Stimulated activated CD8-positive, alpha-beta memory T cell treated with anti-CD3 and anti-CD28 coated beads, Interleukin-4, amount 100 ng/mL, for 48 hours (primary cell): ENCODE measurements around the gene NEK5.

Source experiments
- DNase-seq: peaks from one replicate; pipeline ENCODE4 v3.0.0-alpha.2; 2020

The NEK5 gene

DNA sequence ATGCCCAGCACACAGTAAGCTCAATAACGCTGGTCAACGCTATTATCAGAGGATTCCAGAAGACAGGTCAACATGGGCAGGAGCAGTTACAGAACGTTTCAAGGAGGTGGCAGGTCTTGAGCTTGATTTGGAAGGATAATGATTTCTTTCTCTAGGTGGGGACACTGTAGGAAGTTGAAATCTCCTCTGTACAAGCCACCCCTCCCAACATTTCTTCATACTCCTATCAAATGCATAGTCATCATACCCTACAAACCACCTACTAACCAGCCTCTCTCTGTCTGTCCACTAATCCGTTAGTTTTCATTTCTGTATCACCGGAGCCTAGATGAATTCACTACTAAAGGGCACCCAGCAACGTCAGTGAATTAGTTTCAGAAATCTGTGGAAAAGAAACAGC, 118.9 kb downstream of the NEK5 start:
- no peak for DNase-seq

DNA sequence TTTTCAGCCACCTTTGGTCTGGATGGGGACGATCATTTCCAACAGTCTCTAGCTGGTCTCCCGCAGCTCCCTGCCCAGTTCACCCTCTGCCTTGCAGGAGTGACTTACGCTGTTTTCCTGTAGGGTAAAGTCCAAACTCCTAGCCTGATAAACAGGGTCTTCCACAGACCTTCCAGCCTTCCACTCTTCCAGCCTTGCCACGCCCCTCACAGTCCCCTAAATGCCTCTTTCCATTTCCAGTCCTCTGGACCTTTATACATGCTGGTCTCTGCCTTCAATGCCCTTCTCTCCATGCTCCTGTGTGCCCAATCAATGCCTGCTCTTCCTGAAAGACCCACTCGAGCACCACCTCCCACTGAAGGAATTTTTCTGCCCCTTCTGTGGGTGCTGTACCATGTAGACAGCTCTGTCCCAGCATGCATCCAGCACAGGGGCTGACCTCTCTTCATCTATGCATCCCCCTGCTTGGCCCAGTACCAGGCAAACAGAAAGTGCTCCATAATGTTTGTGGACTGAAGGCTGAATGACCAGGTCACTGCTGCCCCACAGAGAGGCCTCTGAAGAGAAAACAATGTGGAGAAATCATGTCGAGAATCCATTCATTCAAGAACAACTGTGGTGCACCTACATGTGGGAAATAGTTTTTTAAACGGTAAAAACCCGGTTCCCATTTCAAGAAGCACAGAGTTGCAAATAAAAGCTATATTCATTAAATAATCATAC, 122.2 kb downstream of the NEK5 start:
- DNase-seq: no peak

DNA sequence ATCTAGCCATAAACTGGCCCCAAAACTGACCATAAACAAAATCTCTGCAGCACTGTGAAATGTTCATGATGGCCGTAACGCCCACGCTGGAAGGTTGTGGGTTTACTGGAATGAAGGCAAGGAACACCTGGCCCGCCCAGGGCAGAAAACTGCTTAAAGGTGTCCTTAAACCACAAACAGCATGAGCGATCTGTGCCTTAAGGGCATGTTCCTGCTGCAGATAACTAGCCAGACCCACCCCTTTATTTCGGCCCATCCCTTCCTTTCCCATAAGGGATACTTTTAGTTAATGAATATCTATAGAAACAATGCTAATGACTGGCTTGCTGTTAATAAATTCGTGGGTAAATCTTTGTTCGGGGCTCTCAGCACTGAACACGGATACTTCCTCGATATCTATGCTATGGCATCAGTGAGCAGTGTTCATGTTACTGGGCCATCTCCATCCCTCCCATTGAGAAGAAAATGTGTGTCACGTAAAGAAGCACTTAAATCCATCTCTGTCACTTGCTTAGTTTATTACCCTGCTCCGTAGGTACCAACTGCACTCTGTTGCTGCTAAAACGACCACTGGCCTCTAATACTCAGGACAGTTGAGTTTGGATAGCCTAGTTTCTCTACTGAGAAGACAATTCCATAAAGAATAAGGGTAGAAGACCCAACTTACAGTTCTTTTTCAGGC, 122.9 kb downstream of the NEK5 start:
- no peak for DNase-seq

DNA sequence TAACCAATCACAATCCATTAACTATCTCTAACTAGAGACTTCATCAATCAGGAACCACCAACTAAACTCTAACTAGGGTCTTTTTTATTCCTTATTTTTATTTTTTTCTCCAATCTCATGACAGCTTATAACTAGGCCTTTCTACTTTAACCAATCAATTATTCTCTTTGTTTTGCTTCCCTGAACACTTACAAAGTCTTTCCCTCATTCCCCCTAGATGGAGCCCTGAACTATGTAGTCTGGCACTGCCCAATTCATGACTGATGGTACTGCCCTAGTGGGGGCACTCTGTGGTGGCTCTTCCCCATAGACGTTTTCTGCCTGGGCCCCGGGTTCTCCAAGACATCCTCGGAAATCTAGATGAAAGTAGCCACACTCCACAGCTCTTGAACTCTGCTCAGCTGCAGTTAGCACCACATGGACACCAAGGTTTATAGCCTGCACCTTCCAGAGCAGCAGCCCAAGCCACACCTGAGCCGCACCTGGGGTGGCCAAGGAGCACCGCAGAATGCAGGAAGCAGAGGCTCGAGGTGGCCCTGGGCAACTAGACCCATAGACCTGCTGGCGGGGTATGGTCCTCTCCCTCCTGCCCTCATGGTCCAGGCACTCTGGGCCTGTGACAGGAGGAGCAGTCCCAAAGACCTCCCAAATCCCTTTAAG, 124.2 kb downstream of the NEK5 start:
- no peak for DNase-seq

DNA sequence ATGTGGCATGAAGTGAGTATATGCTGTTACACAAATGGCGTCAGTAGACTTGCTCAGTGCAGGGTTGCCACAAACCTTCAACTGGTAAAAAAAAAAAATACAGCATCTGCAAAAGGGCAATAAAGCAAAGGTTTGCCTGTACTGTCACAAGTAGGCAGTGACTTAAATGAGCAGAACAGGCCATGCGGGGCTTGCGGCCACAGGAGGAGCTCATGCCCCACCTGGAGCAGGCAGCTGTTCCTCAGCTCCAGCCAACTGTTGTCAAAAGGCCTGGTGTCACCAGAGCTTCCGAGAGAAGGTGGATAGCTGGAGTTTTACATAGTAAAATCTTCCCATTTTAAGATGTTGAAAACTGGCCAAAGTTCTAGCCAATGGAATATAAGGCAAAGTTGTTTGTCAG, 125.3 kb downstream of the NEK5 start:
- no peak for DNase-seq

DNA sequence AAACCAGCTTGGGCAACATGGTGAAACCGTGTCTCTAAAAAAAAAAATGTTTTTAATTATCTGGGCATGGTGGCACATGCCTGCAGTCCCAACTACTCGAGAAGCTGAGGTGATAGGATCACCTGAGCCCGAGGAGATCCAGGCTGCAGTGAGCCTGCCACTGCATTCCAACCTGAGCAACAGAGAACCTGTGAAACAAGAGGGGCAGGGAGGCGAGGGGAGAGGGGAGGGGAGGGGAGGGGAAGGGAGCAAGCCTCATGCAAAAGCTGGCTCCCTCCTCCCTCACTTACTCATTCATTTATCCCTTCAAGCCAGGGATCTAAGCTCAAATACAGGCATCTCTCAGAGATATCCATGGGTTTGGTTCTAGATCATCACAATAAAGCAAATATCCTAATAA, 126.5 kb downstream of the NEK5 start:
- no peak for DNase-seq

DNA sequence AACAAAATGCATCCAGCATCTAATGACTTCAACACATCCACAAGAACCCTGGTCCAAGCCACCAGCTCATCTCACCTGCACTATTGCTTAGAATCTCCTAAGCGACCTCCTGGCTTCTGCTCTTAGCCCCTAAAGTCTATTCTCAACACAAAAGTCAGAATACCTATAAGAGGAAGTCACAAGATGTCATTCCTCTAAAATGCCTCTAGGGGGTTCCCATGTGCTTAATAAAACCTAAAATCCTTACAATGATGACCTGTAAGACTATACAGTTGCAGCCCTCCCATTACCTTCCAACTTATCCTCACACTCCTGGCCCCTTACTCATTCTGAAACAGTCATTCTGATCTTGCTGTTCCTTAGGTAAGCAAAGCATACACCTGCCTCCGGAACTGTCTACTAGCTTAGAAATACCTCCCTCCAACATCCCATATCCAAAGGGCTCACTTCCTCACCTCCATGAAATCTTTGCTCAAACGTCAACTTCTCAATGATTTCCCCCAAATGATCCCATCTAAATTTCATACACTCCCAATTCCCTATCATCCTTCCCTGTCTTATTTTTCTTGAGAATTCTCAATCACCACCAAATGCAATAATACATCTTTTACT, 127.6 kb downstream of the NEK5 start:
- no peak for DNase-seq

DNA sequence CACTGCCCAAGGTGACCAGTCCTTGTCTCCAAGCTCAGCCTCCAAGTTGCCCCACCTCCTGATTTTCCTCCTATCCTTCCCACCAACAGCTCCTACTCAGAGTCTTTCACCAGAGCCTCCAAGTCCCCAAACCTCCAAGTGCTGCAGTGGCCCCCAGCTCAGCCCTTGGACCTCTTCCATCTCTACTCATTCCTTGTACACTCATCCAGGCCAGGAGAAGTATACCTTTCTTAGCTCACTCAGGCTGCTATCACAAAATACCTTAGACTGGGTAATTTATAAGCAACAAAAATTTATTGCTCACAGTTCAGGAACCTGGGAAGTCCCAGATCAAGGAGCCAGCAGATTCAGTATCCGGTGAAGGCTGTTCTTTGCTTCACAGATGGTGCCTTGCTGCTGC, 129.0 kb downstream of the NEK5 start:
- no peak for DNase-seq

DNA sequence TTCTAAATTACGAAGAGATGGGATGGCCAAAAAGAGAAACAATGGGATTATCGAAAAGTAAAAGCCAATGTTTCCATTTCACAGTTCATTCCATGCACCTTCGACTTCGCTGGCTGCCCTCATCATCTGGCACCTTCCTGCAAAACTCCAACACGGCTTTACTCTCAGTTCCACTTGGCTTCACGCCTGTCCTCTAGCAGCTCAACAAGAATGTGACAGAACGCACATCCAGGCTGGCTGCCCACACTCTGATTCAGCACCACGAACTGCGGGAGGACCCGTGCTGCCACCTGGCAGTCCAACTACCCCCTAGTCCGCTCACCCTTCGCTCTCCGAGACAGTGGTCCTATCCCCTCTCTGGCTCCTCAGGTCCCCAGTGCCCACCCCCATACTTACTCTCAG, 129.4 kb downstream of the NEK5 start:
- no peak for DNase-seq

DNA sequence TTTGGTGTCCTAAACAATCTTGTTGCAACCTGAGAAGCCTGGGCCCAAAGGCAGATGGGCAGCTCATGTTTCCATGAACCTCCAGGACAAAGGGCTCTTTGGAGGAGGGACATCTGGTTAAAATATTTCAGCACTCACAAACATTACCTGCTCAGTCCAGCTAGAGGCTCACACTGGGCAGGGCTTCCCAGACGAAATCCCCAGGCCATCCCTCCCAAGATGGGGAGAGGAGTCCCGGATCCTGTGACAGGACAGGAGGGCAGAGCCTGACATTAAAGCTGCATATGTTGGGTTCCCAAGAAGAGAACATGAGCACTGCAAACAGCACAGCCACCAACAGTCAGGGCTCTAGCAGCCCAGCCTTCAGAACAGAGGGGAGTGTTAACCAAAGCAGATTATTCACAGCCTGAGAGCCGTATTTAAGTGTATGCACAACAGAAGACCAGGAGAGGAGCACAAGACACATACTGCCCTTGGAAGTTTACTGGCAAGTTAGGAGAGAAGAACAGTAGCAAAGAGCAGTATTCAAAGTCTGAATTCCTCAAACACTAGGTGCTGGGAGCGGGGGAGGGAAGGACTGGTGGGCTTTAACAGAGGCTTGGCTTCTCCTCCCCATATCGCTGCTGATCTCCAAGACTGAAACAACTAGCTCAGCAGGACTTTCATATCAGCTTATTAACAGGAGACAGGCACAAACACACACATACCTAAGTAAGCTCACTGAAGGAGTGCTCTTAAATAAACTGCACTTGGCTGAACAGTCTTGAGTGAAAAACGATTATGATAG, 130.0 kb downstream of the NEK5 start:
- DNase-seq: no peak

DNA sequence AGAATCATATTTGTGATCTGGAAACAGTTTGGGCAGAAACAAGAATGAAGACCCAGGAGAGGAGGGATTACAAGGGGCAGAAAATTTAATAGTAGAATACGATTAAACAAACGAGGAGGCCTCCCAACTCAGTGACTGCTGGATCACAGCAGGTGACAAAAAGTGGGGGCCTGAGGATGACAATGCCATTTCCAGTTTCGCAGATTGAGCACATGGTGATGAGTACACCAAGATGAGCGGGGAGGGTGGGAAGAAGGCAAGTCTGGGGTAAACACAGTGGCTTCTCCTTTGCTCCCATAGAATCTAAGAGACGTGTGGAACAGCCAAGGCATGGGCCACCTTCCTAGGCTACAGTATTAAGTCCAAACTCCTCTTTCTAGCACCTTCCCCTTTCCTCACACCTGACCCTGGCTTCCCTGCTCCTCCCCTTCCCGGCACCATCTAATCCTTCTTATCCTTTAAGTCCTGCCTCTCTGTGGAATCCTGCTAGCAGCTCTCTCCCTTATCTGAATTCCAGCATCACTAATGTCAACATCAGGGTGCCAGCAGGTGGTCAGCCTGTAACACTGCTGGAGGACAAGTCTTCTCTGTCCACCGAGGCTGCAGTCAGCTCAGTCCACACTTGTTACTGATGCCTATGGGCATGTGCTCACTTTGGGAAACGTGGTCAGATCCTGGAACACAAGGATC, 131.1 kb downstream of the NEK5 start:
- DNase-seq: no peak

DNA sequence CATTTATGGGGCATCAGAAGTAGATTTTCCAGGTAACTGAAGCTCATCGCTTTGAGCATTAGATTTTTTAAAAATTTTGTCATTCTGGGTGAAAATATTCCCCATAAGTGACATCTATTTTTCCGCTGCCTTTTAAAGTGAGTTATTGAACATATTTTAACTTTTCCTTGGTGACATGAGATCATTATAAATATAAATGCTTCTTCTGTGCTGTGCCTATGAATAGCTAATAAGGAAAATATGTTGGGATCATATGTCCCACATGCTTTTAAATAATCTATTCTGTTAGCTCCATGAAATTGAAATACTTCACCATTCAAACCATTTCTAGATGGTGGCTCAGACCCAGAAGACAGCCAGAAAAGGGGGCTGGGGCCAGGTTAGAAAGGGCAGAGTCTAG, 131.7 kb downstream of the NEK5 start:
- DNase-seq: no peak

DNA sequence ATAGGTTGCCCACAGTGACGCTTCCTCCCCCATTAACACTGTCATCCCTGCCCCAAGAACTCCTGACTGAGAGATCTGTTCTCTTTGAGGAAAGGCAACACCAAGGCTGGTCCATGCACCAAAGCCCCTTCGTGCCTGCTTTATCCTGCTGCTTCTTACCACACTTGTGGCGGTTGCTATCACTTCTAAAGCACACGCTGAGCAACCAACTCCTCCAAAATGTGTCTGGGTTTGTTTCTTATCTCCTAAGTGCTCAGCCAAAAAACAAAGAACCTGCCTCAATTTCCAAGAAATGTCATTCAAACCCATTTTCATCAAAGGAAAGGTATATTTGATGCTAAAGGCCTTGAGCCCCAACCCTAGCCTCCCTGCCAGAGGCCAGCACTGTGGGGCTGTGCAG, 132.2 kb downstream of the NEK5 start:
- no peak for DNase-seq

DNA sequence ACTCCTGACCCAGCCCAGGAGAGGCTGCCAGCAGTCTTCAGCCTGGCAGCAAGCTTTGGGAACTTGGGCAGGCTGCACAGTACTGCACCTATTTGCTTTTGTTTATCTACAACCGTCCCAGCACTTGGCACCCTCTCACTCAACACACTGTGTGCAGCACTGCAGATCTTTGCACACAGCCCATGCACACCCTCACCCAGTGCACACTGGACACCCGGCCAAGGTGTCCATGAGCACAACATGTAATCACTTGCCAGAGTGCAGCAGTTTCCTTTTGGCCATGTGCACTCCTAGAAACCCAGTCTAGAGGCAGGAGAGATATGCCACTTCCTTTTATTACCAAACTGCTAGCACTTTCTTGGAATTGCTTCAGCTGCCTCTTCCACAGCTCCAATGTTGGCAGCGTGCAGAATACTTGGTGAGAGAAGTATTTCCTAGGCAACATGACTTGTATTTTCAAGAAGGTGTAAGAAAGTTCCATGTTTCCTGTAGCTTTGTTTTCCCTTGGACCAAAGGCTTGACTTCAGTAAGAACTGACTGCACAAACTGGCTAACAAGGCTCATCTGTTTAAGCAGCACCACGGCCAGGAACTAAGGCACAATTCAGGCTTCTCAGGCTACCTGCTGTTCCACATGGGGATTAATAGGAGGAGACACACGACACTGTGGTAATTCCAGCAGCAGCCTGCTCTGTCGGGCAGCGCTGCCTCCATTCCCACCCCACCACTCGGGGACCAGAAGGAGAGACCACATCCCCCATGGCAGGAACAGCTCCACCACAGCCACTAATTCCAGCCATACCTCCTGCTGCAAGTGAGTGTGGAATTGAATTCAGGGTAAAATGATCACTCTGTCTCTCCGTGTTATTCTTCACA, 133.0 kb downstream of the NEK5 start:
- no peak for DNase-seq

DNA sequence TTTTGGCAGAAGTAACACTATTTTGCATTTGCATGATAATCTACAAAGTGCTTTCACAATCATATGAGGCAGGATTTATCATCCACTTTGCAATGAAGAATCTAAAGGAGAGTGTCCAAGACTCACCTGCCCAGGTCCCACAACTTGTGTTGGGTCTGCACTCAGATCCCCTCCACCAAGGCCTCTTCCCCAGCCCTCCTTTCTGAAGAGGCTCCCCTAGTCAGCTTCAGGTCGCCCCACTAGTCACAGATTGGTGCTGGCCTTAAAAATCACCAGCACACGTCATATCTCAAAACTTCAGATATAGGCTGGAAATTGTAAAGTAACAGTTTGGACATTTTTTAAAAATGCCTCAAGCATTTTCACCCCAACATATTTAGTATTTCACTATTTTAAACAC, 135.2 kb downstream of the NEK5 start:
- no peak for DNase-seq

DNA sequence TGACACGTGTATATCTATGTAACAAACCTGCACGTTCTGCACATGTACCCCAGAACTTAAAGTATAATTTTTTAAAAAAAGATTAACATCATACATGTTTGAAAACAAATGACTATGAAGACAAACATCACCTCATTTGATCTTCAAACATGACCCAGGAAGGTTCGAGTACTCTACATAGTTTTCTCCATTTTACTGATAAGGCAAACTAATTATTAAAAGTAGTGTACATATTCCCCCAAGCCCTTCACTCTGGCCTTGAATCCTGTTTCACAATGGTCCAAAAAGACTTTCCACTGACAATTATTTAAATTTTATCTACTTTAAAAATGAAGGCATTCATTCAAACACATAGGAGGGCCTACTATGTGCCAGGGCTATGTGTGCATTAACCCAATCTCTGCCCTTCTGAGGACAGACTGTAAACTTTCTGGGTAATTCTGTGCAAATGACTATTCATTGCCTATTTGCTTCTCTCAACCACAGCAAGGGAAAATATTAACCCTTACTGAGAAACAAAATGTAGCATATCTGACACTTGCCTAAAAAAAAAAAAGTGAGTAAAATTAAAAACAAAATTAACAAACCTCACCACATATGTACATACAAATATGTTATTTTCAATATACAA, 139.8 kb downstream of the NEK5 start:
- DNase-seq: no peak
